Lower leg skin (tissue), 3 donors: ENCODE data around the gene TCF7L2.

Experiments
- POLR2A ChIP-seq, 2 donors: fragments of 450-650 bp; IDR thresholded peaks; one replicate each; pipeline ENCODE4 v1.6.1; 2016 to 2017; ENCODE audit warnings: antibody characterized with exemption in 2 of 2, mild to moderate bottlenecking in 1 of 2, moderate library complexity in 1 of 2
- TF ChIP-seq, protein P1 (sequence below), 3 donors: fragments of 450-650 bp; IDR thresholded peaks; one replicate each; pipeline ENCODE4 v1.5.1; 2016; ENCODE audit warnings: antibody characterized with exemption in 3 of 3, mild to moderate bottlenecking in 3 of 3, moderate library complexity in 2 of 3

DNA sequence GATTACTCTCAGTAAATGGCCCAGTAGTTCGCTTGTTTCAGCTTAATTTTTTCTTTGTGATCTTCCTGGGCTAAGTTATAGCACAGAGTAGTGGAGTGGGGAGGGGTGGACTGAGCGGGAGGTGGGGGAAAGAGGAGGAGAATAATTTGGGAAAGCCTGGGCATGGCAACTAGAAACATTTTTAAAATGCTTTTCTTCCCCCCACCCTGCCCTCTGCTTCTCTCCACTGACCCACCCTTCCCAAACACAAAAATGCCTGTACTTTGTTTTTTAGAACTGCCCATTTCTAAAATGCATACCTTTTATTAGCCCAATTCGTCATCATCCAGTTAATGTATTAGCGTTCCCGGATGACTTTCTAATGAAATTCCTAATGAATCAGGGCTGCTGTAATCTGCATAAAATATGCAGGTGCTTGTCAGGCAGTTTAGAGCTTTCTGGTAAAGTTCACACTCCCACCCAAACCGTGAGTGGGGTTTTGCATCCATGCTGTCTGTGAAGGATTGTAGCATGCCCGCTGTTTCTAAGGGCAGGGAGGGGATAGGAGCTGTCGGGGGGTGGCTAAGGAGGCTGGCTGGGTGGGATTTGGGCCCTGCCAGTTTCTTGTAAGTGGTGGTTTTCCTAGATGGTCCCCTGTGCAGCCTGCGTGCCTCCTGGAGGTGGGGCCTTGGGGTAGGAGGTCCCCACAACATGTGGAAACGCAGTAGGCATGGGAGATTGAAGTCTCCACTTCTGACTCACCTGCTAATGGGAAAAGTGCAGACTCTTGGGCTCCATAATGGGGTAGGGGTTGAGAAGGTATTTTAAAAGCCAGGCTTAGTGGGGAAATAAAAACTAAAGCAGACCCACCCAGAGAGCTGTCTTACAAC, 190.3 kb downstream of the TCF7L2 start:
- TF ChIP-seq, protein P1, sequence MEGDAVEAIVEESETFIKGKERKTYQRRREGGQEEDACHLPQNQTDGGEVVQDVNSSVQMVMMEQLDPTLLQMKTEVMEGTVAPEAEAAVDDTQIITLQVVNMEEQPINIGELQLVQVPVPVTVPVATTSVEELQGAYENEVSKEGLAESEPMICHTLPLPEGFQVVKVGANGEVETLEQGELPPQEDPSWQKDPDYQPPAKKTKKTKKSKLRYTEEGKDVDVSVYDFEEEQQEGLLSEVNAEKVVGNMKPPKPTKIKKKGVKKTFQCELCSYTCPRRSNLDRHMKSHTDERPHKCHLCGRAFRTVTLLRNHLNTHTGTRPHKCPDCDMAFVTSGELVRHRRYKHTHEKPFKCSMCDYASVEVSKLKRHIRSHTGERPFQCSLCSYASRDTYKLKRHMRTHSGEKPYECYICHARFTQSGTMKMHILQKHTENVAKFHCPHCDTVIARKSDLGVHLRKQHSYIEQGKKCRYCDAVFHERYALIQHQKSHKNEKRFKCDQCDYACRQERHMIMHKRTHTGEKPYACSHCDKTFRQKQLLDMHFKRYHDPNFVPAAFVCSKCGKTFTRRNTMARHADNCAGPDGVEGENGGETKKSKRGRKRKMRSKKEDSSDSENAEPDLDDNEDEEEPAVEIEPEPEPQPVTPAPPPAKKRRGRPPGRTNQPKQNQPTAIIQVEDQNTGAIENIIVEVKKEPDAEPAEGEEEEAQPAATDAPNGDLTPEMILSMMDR (IDR thresholded peaks at IDR 0.05): no peak
- no peak for TF ChIP-seq POLR2A (IDR thresholded peaks at IDR 0.05)
